Measurements from ENCODE around the gene ZNF732. TPM values are rescaled to one million over a fixed set of nuclear protein-coding genes. Genes with fewer than 3 reads are reported as not detected.

The ZNF732 gene
- total RNA-seq, 4 donors from 2014 or later, result 0.39 to 0.63 (median 0.44) TPM; not detected in 1

- no peaks in the 10 kb centered on the region for H3K27me3 ChIP-seq
- peak; percentile 90 to 96 for DNase-seq (ENCODE audit: low spot score in 2 of 2)
- WGBS, 2 donors, result 0% methylated on average over 10 to 47 of the region's 59 CpGs
- peaks cover 0 to 30% (median 12%) of the 10 kb centered on the region in 4 donors for H3K4me1 ChIP-seq
- H3K9me3 ChIP-seq, result peaks cover 0 to 23% (median 0%) of the 10 kb centered on the region in 4 donors
- peak within 1 kb of the TSS; percentile 73 to 98 (median 92) for H3K27ac ChIP-seq
- peak within 1 kb of the TSS; percentile 62 to 87 (median 74) for H3K4me3 ChIP-seq
- peaks cover 0 to 27% (median 0%) of the 10 kb centered on the region in 3 donors for H3K36me3 ChIP-seq
- TF ChIP-seq, protein P1, sequence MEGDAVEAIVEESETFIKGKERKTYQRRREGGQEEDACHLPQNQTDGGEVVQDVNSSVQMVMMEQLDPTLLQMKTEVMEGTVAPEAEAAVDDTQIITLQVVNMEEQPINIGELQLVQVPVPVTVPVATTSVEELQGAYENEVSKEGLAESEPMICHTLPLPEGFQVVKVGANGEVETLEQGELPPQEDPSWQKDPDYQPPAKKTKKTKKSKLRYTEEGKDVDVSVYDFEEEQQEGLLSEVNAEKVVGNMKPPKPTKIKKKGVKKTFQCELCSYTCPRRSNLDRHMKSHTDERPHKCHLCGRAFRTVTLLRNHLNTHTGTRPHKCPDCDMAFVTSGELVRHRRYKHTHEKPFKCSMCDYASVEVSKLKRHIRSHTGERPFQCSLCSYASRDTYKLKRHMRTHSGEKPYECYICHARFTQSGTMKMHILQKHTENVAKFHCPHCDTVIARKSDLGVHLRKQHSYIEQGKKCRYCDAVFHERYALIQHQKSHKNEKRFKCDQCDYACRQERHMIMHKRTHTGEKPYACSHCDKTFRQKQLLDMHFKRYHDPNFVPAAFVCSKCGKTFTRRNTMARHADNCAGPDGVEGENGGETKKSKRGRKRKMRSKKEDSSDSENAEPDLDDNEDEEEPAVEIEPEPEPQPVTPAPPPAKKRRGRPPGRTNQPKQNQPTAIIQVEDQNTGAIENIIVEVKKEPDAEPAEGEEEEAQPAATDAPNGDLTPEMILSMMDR (IDR thresholded peaks at IDR 0.05), result peak in 1 of 5 experiments; percentile 30
- TF ChIP-seq POLR2A (IDR thresholded peaks at IDR 0.05), result peak; percentile 65 to 77
- TF ChIP-seq EP300 (IDR thresholded peaks at IDR 0.05), result peak; percentile 56 to 94
These were observed 32.1 kb upstream of the ZNF732 start, which contains the start of gene ZNF141 for GRCh38 chr4:337143-337931. Gene ZNF141, plus strand, starts transcription at chr4:337814. Its CDS starts 170 bp downstream, at chr4:337984.

DNA sequence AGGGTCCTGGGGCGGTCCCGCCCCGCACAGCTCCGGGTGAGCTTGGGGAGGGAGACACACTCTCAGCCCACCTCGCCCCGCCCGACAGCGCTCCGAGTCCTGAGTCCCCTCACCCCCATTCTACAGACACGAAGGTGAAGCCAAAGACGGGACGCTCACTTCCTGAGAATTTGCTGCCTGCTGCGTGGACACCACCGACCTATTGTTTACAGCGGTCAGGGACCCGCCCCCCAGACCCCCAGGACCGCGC, 31.5 kb upstream of the ZNF732 start:
- WGBS, 2 donors, result 0% methylated on average over 1 to 3 of the region's 18 CpGs
- peak overlapping the region; percentile 73 to 98 (median 92) for H3K27ac ChIP-seq
- peak overlapping the region; percentile 62 to 87 (median 74) for H3K4me3 ChIP-seq
- H3K36me3 ChIP-seq, result peaks cover 0 to 21% (median 0%) of the 10 kb centered on the region in 3 donors
- H3K4me1 ChIP-seq, result peaks cover 0 to 30% (median 12%) of the 10 kb centered on the region in 4 donors
- TF ChIP-seq POLR2A (IDR thresholded peaks at IDR 0.05), result no peak
- TF ChIP-seq, protein P1 (IDR thresholded peaks at IDR 0.05), result no peak
- TF ChIP-seq EP300 (IDR thresholded peaks at IDR 0.05), result no peak
- H3K27me3 ChIP-seq, result no peaks in the 10 kb centered on the region
- DNase-seq (ENCODE audit: low spot score in 2 of 2), result peak in 1 of 2 donors; percentile 14
- H3K9me3 ChIP-seq, result peaks cover 0 to 18% (median 0%) of the 10 kb centered on the region in 4 donors

- Histone ChIP-seq H3K9me3 (peaks cover 0 to 12% (median 0%) of the 10 kb centered on the region in 4 donors), H3K4me3 (peak overlapping the region; percentile 62 to 87 (median 74)), H3K4me1 (peaks cover 0 to 30% (median 12%) of the 10 kb centered on the region in 4 donors), H3K36me3 (peaks cover 0 to 16% (median 0%) of the 10 kb centered on the region in 3 donors), H3K27ac (peak overlapping the region; percentile 73 to 98 (median 92)), H3K27me3 (no peaks in the 10 kb centered on the region)
- 19 to 70% methylated on average over 3 to 13 of the region's 71 CpGs for WGBS, 2 donors
- peak in 1 of 2 donors; percentile 8 for DNase-seq (ENCODE audit: low spot score in 2 of 2)
- TF ChIP-seq EP300 (IDR thresholded peaks at IDR 0.05) (no peak), POLR2A (IDR thresholded peaks at IDR 0.05) (peak in 1 of 2 donors; percentile 33)
- TF ChIP-seq, protein P1 (IDR thresholded peaks at IDR 0.05), result no peak
These were observed 31.0 kb upstream of the ZNF732 start for GRCh38 chr4:336099-336892.

- peaks cover 0 to 10% (median 0%) of the 10 kb centered on the region in 3 donors for H3K36me3 ChIP-seq
- WGBS, 2 donors, result 77 to 79% methylated on average over 2 of the region's 2 CpGs
- peaks cover 0 to 5% (median 0%) of the 10 kb centered on the region in 4 donors for H3K9me3 ChIP-seq
- no peaks in the 10 kb centered on the region for H3K27me3 ChIP-seq
- H3K4me3 ChIP-seq, result no peak overlapping the region
- peak overlapping the region in 3 of 4 donors; percentile 73 to 98 (median 92) for H3K27ac ChIP-seq
- H3K4me1 ChIP-seq, result peaks cover 0 to 30% (median 12%) of the 10 kb centered on the region in 4 donors
- no peak for DNase-seq (ENCODE audit: low spot score in 2 of 2)
- TF ChIP-seq EP300 (IDR thresholded peaks at IDR 0.05) (no peak), POLR2A (IDR thresholded peaks at IDR 0.05) (no peak)
- TF ChIP-seq, protein P1 (IDR thresholded peaks at IDR 0.05), result no peak
These were observed 30.2 kb upstream of the ZNF732 start for GRCh38 chr4:335515-335914.
